ENCODE results near the gene MTFR1L. TPM values are rescaled to one million over a fixed set of nuclear protein-coding genes. Genes with fewer than 3 reads are reported as not detected.

MTFR1L gene
- total and polyA plus RNA-seq, 9 of the 15 experiments (the other 6 are each of a cell fraction or from before 2014, with no cell fraction given) = 41.4 to 98.5 (median 53.7) TPM

DNA sequence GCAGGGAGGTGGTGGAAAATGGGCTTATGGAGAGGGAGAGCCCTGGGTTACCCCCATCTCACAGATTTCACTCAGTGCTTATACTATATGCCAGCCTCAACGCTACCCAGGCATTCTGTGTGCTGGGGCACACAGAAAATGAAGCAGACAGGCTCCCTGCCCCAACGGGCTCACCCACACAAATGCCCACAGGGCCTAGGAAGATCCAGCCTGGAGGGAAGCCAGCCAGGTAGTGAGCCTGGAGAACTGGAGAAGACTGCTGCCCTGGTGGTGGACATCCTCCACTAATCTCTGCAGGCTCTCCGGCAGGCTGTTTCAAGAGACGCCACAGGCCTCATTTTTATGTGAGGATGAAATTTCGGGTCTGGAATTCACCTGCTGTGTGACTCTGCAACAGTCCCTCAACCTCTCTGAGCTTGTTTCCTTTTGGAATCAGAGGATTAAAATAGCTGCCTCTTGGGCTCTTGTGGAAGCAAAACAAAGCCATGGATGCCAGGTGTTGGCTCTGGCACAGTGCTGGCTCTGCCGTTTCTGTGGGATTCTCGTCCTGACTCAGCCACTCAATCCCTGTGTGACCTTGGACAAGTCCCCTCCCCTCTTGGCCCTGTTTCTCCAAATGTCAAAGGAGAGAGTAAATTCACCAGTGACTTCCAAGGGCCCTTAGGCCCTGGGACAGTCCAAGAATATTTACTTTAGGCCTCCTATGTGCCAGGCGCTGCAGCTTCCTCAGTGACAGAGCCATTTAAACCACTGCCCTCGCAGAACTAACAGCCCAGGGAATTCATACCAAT lies 52.1 kb downstream of the MTFR1L start (continued):
- no peak for TF ChIP-seq NR2C2 (CRISPR knock-in tag; IDR thresholded peaks at IDR 0.05)
- TF ChIP-seq NR2C2 (tag; IDR thresholded peaks at IDR 0.05) = no peak
- TF ChIP-seq HDAC2 (IDR thresholded peaks at IDR 0.05) = peak; percentile 85
- TF ChIP-seq KDM1A (IDR thresholded peaks at IDR 0.05) = peak; percentile 76 to 92
- peak; percentile 38 for TF ChIP-seq CHD4 (IDR thresholded peaks at IDR 0.05; ENCODE audit: insufficient read depth, insufficient replicate concordance, low read depth, low read length, poor library complexity, severe bottlenecking)
- TF ChIP-seq SMARCA5 (IDR thresholded peaks at IDR 0.05) = 0 out of 2 replicates have a peak, but pooled peaks have one; percentile 40
- TF ChIP-seq, protein P1, sequence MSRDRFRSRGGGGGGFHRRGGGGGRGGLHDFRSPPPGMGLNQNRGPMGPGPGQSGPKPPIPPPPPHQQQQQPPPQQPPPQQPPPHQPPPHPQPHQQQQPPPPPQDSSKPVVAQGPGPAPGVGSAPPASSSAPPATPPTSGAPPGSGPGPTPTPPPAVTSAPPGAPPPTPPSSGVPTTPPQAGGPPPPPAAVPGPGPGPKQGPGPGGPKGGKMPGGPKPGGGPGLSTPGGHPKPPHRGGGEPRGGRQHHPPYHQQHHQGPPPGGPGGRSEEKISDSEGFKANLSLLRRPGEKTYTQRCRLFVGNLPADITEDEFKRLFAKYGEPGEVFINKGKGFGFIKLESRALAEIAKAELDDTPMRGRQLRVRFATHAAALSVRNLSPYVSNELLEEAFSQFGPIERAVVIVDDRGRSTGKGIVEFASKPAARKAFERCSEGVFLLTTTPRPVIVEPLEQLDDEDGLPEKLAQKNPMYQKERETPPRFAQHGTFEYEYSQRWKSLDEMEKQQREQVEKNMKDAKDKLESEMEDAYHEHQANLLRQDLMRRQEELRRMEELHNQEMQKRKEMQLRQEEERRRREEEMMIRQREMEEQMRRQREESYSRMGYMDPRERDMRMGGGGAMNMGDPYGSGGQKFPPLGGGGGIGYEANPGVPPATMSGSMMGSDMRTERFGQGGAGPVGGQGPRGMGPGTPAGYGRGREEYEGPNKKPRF (IDR thresholded peaks at IDR 0.05; ENCODE audit: low read depth, low read length) = no peak
- no peak for TF ChIP-seq SMAD1 (IDR thresholded peaks at IDR 0.05; ENCODE audit: low read depth, low read length, partially characterized antibody)
- TF ChIP-seq DDX20 (tag; IDR thresholded peaks at IDR 0.05; ENCODE audit: low read depth) = no peak
- TF ChIP-seq NCOR1 (IDR thresholded peaks at IDR 0.05) = no peak
- TF ChIP-seq TAF15 (IDR thresholded peaks at IDR 0.05; ENCODE audit: low read depth, low read length) = no peak
- TF ChIP-seq CSDE1 (IDR thresholded peaks at IDR 0.05) = no peak
- no peak for TF ChIP-seq ZFP30 (CRISPR knock-in tag; IDR thresholded peaks at IDR 0.05; ENCODE audit: borderline replicate concordance)
- TF ChIP-seq, protein P2, sequence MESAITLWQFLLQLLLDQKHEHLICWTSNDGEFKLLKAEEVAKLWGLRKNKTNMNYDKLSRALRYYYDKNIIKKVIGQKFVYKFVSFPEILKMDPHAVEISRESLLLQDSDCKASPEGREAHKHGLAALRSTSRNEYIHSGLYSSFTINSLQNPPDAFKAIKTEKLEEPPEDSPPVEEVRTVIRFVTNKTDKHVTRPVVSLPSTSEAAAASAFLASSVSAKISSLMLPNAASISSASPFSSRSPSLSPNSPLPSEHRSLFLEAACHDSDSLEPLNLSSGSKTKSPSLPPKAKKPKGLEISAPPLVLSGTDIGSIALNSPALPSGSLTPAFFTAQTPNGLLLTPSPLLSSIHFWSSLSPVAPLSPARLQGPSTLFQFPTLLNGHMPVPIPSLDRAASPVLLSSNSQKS (CRISPR knock-in tag; IDR thresholded peaks at IDR 0.05) = no peak
- peak; percentile 7 to 74; a peak in 1 of 4 replicates for TF ChIP-seq RCOR1 (IDR thresholded peaks at IDR 0.05; ENCODE audit: borderline replicate concordance in 1 of 2, low read depth in 2 of 2, low read length in 2 of 2)
- TF ChIP-seq, protein P3, sequence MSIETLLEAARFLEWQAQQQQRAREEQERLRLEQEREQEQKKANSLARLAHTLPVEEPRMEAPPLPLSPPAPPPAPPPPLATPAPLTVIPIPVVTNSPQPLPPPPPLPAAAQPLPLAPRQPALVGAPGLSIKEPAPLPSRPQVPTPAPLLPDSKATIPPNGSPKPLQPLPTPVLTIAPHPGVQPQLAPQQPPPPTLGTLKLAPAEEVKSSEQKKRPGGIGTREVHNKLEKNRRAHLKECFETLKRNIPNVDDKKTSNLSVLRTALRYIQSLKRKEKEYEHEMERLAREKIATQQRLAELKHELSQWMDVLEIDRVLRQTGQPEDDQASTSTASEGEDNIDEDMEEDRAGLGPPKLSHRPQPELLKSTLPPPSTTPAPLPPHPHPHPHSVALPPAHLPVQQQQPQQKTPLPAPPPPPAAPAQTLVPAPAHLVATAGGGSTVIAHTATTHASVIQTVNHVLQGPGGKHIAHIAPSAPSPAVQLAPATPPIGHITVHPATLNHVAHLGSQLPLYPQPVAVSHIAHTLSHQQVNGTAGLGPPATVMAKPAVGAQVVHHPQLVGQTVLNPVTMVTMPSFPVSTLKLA (conservative IDR thresholded peaks at IDR 0.05) = no peak
- TF ChIP-seq, protein P4, sequence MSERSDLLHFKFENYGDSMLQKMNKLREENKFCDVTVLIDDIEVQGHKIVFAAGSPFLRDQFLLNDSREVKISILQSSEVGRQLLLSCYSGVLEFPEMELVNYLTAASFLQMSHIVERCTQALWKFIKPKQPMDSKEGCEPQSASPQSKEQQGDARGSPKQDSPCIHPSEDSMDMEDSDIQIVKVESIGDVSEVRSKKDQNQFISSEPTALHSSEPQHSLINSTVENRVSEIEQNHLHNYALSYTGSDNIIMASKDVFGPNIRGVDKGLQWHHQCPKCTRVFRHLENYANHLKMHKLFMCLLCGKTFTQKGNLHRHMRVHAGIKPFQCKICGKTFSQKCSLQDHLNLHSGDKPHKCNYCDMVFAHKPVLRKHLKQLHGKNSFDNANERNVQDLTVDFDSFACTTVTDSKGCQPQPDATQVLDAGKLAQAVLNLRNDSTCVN (CRISPR knock-in tag; IDR thresholded peaks at IDR 0.05) = no peak
- no peak for TF ChIP-seq ZNF140 (CRISPR knock-in tag; IDR thresholded peaks at IDR 0.05)
- no peak for TF ChIP-seq ZNF707 (CRISPR knock-in tag; conservative IDR thresholded peaks at IDR 0.05)
- TF ChIP-seq ELF4 (CRISPR knock-in tag; IDR thresholded peaks at IDR 0.05) = no peak
- 0 out of 2 replicates have a peak, but pooled peaks have one; percentile 73 for TF ChIP-seq PTBP1 (IDR thresholded peaks at IDR 0.05; ENCODE audit: low read depth, low read length)
- no peak for TF ChIP-seq ZBTB17 (CRISPR knock-in tag; IDR thresholded peaks at IDR 0.05)
- no peak for TF ChIP-seq CREB1 (IDR thresholded peaks at IDR 0.05)
- no peak for TF ChIP-seq CREB1 (CRISPR knock-in tag; IDR thresholded peaks at IDR 0.05)
